ENCODE results near the gene SV2C. TPM values are rescaled to one million over a fixed set of nuclear protein-coding genes. Genes with fewer than 3 reads are reported as not detected.

SV2C gene
- polyA plus RNA-seq, 1 donor, result 3.0 TPM

- no peaks in the 10 kb centered on the region for H3K27me3 ChIP-seq (ENCODE audit: control insufficient read depth, insufficient read depth, low read length)
- DNase-seq, result peak; percentile 32 to 64
- peak overlapping the region; percentile 75 for H3K27ac ChIP-seq (ENCODE audit: low read length)
- no peaks in the 10 kb centered on the region for H3K36me3 ChIP-seq (ENCODE audit: control insufficient read depth, insufficient read depth, low read length)
- no peaks in the 10 kb centered on the region for H3K9me3 ChIP-seq (ENCODE audit: control insufficient read depth, low read depth, low read length)
- peak overlapping the region; percentile 70 for H3K4me3 ChIP-seq (ENCODE audit: low read length)
- peaks cover 8% of the 10 kb centered on the region for H3K4me1 ChIP-seq (ENCODE audit: control insufficient read depth, insufficient read depth, low read length)
- 0% methylated on average over 1 of the region's 25 CpGs for WGBS (ENCODE audit: insufficient coverage, low lambda C conversion rate)
Measured at GRCh38 chr5:76402251-76402885, 319.2 kb downstream of the SV2C start.

- Histone ChIP-seq H3K27me3 (ENCODE audit: control insufficient read depth, insufficient read depth, low read length) (no peaks in the 10 kb centered on the region), H3K36me3 (ENCODE audit: control insufficient read depth, insufficient read depth, low read length) (no peaks in the 10 kb centered on the region), H3K4me1 (ENCODE audit: control insufficient read depth, insufficient read depth, low read length) (peaks cover 8% of the 10 kb centered on the region), H3K9me3 (ENCODE audit: control insufficient read depth, low read depth, low read length) (no peaks in the 10 kb centered on the region), H3K27ac (ENCODE audit: low read length) (peak within 1 kb of the TSS; percentile 75), H3K4me3 (ENCODE audit: low read length) (peak within 1 kb of the TSS; percentile 70)
- no CpG with 5 or more reads among the region's 92 CpGs for WGBS (ENCODE audit: insufficient coverage, low lambda C conversion rate)
- peak; percentile 68 to 90 for DNase-seq
Measured at GRCh38 chr5:76402886-76403765, 319.9 kb downstream of the SV2C start, which contains the start of gene IQGAP2. IQGAP2 (plus strand) TSS chr5:76403285; CDS start chr5:76403546, 261 bp downstream.
